ENCODE results near the gene ZNF667.

The ZNF667 gene

GRCh38 chr19:56393119-56394012 lies 83.8 kb downstream of the ZNF667 start, which contains the start of gene ZNF582:
Gene ZNF582, minus strand, starts transcription at chr19:56393534. Its CDS starts 1,782 bp downstream, at chr19:56391752.
- peak; percentile 90 to 94 for DNase-seq

Measured in hippocampal formation (tissue), 2 donors.